Right lobe of liver (tissue), 4 donors: ENCODE data around the gene ASB12.

Experiments
- POLR2A ChIP-seq: fragments of 450-650 bp; IDR thresholded peaks from one replicate; pipeline ENCODE4 v1.6.1; 2017; ENCODE audit warnings: antibody characterized with exemption, mild to moderate bottlenecking
- TF ChIP-seq, protein P1 (sequence below), 4 donors: fragments of 200-600 bp in 3 of 4; fragments of 450-650 bp in 1 of 4; IDR thresholded peaks; one replicate each; pipeline versions ENCODE4 v1.5.1 to v1.8.0; 2016 to 2022; ENCODE audit warnings: antibody characterized with exemption in 4 of 4, mild to moderate bottlenecking in 2 of 4
- donor health status: DM: no; HTN: no; CAD: no.
- donor health status: DM: no; HTN: no; CAD: no.
- donor health status: DM: no; HTN: yes; CAD: no.

DNA sequence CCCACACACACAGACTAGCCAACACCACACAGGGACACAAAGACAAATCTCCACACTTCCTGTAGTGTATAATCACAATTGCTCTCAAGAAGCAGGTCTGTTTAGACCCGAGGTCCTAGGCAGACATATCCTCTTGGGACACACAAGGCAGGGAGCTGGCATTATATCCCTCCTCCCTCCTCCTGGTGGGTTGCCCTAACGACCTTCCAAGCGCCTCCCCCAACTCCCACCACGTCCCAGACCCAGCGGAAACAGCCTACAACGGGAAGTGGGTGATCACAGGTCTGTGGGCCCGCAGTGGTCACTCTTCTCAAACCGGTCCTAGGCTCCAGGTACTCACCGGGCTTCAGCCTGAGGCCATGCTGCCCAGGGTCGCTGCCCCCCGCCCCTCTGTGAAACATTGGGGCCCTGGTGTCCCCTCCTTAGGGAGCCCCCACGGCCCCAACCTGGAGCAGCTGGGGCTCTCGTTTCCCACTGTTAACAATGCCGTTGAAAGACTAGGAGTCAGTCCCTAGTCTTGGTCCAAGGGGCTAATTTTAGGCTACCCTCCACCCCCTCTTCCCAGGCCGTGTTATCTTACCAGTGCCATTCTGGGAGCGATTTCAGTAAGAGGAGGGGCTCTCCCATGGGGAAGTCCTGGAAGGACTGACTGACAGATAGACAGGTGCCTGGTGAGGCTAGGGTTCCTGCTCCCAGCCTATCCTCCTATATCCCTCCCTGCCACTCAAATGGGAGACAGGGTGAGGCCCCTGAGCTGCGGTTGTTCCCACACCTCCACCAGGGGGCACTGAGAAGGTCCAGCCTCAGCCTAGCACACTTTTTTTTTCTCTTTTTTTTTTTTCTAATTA, at the start of gene ASB12:
- TF ChIP-seq POLR2A = no peak
- TF ChIP-seq, protein P1, sequence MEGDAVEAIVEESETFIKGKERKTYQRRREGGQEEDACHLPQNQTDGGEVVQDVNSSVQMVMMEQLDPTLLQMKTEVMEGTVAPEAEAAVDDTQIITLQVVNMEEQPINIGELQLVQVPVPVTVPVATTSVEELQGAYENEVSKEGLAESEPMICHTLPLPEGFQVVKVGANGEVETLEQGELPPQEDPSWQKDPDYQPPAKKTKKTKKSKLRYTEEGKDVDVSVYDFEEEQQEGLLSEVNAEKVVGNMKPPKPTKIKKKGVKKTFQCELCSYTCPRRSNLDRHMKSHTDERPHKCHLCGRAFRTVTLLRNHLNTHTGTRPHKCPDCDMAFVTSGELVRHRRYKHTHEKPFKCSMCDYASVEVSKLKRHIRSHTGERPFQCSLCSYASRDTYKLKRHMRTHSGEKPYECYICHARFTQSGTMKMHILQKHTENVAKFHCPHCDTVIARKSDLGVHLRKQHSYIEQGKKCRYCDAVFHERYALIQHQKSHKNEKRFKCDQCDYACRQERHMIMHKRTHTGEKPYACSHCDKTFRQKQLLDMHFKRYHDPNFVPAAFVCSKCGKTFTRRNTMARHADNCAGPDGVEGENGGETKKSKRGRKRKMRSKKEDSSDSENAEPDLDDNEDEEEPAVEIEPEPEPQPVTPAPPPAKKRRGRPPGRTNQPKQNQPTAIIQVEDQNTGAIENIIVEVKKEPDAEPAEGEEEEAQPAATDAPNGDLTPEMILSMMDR (IDR thresholded peaks at IDR 0.05) = no peak
